ENCODE data around the gene FAM229B. TPM values are rescaled to one million over a fixed set of nuclear protein-coding genes. Genes with fewer than 3 reads are reported as not detected.
A peak's percentile ranks its signal among the peaks of the same experiment; 100 is the strongest.

The FAM229B gene
- total and polyA plus RNA-seq, 2 of the 4 experiments (the other 2 are of a cell fraction) = 8.6 to 25.6 TPM

DNA sequence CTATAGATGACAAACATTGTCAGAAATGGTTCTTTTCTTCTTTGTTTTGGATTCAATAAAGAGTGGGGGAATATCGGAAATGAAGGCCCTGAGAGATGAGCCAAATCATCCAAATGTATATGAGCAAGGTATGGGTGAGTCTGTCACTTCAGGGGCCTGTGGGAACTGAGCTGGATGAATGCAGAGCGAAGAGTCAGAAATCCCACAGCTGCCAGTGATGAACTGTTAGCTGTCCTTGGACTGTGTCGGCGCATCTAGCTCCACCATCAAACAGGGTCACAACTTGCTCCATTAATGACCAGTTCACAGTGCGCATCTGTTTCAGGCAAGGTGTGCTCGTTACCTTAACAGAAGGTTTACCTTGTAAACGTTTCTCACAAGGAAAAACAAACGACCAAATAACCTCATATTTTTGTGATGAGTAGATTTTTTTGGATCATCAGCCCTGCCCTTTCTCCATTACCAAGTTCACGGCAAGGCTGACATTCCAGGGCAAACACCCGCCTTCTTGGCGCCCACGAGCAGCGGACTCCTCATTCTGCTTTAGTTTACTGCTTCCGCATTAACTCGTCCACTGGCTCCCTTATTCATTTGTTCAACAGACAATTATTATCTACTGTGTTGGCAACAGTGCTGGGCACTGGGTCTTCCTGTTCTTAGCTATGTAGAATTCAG is 48.5 kb upstream of the FAM229B start:
- no peak overlapping the region for H3K9ac ChIP-seq (ENCODE audit: low read depth, low read length)
- H4K5ac ChIP-seq (ENCODE audit: low read depth, low read length) = no peak overlapping the region
- no peak overlapping the region for H2BK120ac ChIP-seq (ENCODE audit: low read depth, low read length)
- DNase-seq (no peak), ATAC-seq (ENCODE audit: low read depth) (no peak)
- H3K9me1 ChIP-seq (ENCODE audit: insufficient read depth, low read length) = peaks cover 17% of the 10 kb centered on the region; the same call in 1 of the 2 replicates
- peak overlapping the region in 1 of 2 experiments; percentile 26; a peak in 1 of 4 replicates for H4K8ac ChIP-seq (ENCODE audit: low read depth in 2 of 2, low read length in 2 of 2)
- no peak overlapping the region; the same call in 1 of the 2 replicates for H4K91ac ChIP-seq (ENCODE audit: insufficient read depth, low read depth, low read length)
- H3K4me1 ChIP-seq (ENCODE audit: control insufficient read depth, insufficient read depth, low read length) = peaks cover 6% of the 10 kb centered on the region
- H2AFZ ChIP-seq (replicated peaks; ENCODE audit: low read length, poor library complexity) = peak overlapping the region; percentile 4
- H3K4me2 ChIP-seq (ENCODE audit: low read depth, low read length) = no peak overlapping the region
- no peak overlapping the region; the same call in 1 of the 2 replicates for H3K18ac ChIP-seq (ENCODE audit: low read depth, low read length)
- H3K27ac ChIP-seq (ENCODE audit: insufficient read depth, low read length) = no peak overlapping the region
- H3K36me3 ChIP-seq (ENCODE audit: control insufficient read depth, insufficient read depth, low read length) = no peaks in the 10 kb centered on the region
- no peak overlapping the region for H3K23ac ChIP-seq (ENCODE audit: low read depth, low read length)
- 100% methylated on average over 4 of the region's 15 CpGs; no CpG with 5 or more reads in 1 of the 2 experiments for WGBS, 2 experiments (ENCODE audit: extremely low coverage in 2 of 2, insufficient read length in 1 of 2)
- no peak overlapping the region for H2BK20ac ChIP-seq (ENCODE audit: low read depth, low read length)
- BruUV-seq (replicated peaks) = no TSS peak
- H2AK5ac ChIP-seq (ENCODE audit: low read depth, low read length) = peak overlapping the region; percentile 42; the same call in 1 of the 2 replicates
- 0 out of 2 replicates have a peak, but pooled peaks cover under 1% of the 10 kb centered on the region for H3K27me3 ChIP-seq (ENCODE audit: control insufficient read depth, insufficient read depth, low read length)
- no peak overlapping the region for H3K4me3 ChIP-seq (ENCODE audit: insufficient read depth, low read depth, low read length)
- no peak overlapping the region for H2AK9ac ChIP-seq (replicated peaks; ENCODE audit: low read depth, low read length, poor library complexity)
- in situ Hi-C loops (cut with MboI; ENCODE audit: low sequenced_read_pairs) (loop anchor here (25.0 kb wide), 2 partner anchors 677 to 1002 kb away; no protein-coding TSS in a partner anchor), dilution Hi-C loops (cut with HindIII; ENCODE audit: low sequenced_read_pairs, unreplicated experiment) (no loop called here), intact Hi-C loops (cut with micrococcal nuclease) (no loop called here)
- H3K56ac ChIP-seq (ENCODE audit: extremely low read depth, insufficient read depth, low read length) = no peak overlapping the region
- no peak overlapping the region for H2BK5ac ChIP-seq (ENCODE audit: low read depth, low read length, poor library complexity, severe bottlenecking)
- no peaks in the 10 kb centered on the region for H4K20me1 ChIP-seq (ENCODE audit: insufficient read depth, low read length)
- no peak overlapping the region for H3K4ac ChIP-seq (ENCODE audit: low read depth, low read length)
- H3K9me3 ChIP-seq (ENCODE audit: control insufficient read depth, insufficient read depth, low read length) = no peaks in the 10 kb centered on the region
- ChIA-PET CTCF (no interaction called here), POLR2A (ENCODE audit: unreplicated experiment) (no interaction called here)
- H3K79me1 ChIP-seq (ENCODE audit: low read depth in 1 of 2, low read length in 2 of 2) = no peaks in the 10 kb centered on the region
- 0 out of 2 replicates have a peak overlapping the region, but pooled peaks have one; percentile 30 for H3K14ac ChIP-seq (replicated peaks; ENCODE audit: low read depth, low read length)
- H2BK15ac ChIP-seq (ENCODE audit: low read depth, low read length) = 0 out of 3 replicates have a peak overlapping the region, but pooled peaks have one; percentile 37
- TF ChIP-seq POLR2A (IDR thresholded peaks at IDR 0.05; ENCODE audit: low read depth, low read length) = no peak
- TF ChIP-seq ELK1 (IDR thresholded peaks at IDR 0.05; ENCODE audit: borderline replicate concordance, low read depth, low read length) = no peak
- no peak for TF ChIP-seq MAFK (IDR thresholded peaks at IDR 0.05; ENCODE audit: low read depth, low read length)
- no peak for TF ChIP-seq NFE2L2 (IDR thresholded peaks at IDR 0.05; ENCODE audit: low read depth, low read length)
- TF ChIP-seq RFX5 (IDR thresholded peaks at IDR 0.05; ENCODE audit: low read depth, low read length) = no peak
- no peak for TF ChIP-seq CEBPB (IDR thresholded peaks at IDR 0.05; ENCODE audit: low read depth, low read length)
- TF ChIP-seq SMC3 (IDR thresholded peaks at IDR 0.05; ENCODE audit: low read depth, low read length) = no peak
- no peak for TF ChIP-seq CHD1 (IDR thresholded peaks at IDR 0.05; ENCODE audit: low read depth, low read length)
- TF ChIP-seq, protein P1, sequence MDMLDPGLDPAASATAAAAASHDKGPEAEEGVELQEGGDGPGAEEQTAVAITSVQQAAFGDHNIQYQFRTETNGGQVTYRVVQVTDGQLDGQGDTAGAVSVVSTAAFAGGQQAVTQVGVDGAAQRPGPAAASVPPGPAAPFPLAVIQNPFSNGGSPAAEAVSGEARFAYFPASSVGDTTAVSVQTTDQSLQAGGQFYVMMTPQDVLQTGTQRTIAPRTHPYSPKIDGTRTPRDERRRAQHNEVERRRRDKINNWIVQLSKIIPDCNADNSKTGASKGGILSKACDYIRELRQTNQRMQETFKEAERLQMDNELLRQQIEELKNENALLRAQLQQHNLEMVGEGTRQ (IDR thresholded peaks at IDR 0.05; ENCODE audit: low read depth, low read length) = no peak
- no peak for TF ChIP-seq RAD21 (IDR thresholded peaks at IDR 0.05; ENCODE audit: low read length)
- no peak for TF ChIP-seq MXI1 (IDR thresholded peaks at IDR 0.05; ENCODE audit: borderline replicate concordance, low read depth, low read length)
- TF ChIP-seq MAZ (IDR thresholded peaks at IDR 0.05; ENCODE audit: borderline replicate concordance, low read depth, low read length) = no peak
- no peak for TF ChIP-seq FOS (IDR thresholded peaks at IDR 0.05; ENCODE audit: low read depth, low read length)
- TF ChIP-seq CTCF (conservative IDR thresholded peaks at IDR 0.05; ENCODE audit: low read depth, low read length) = no peak
- no peak for TF ChIP-seq RCOR1 (IDR thresholded peaks at IDR 0.05; ENCODE audit: insufficient replicate concordance, low read length)

Data from IMR-90 (cell line).